ENCODE measurements around the gene COL18A1. TPM values are rescaled to one million over a fixed set of nuclear protein-coding genes. Genes with fewer than 3 reads are reported as not detected.

The COL18A1 gene
- total and polyA plus RNA-seq, 9 of the 15 experiments (the other 6 are each of a cell fraction or from before 2014, with no cell fraction given), result 0.14 to 16.4 (median 2.0) TPM

GRCh38 chr21:45407629-45408247 lies 2.8 kb downstream of the COL18A1 start (continued):
- TF ChIP-seq E2F6 (IDR thresholded peaks at IDR 0.05; ENCODE audit: borderline replicate concordance in 1 of 2, extremely low read depth in 1 of 2, insufficient read depth in 1 of 2, insufficient read length in 1 of 2, low read depth in 1 of 2, low read length in 1 of 2, poor library complexity in 1 of 2, severe bottlenecking in 1 of 2) (no peak), FOXJ2 (tag; IDR thresholded peaks at IDR 0.05) (no peak), ZNF408 (CRISPR knock-in tag; IDR thresholded peaks at IDR 0.05; ENCODE audit: low read depth) (no peak), CHAMP1 (IDR thresholded peaks at IDR 0.05) (no peak)

GRCh38 chr21:45408271-45408791 lies 3.4 kb downstream of the COL18A1 start:
- intact Hi-C loops (cut with micrococcal nuclease) (no loop called here), in situ Hi-C loops (cut with MboI) (no loop called here)
- Histone ChIP-seq H3K4me1 (replicated peaks in 1 of 2; ENCODE audit: control insufficient read depth in 2 of 2, insufficient read depth in 2 of 2, low read length in 2 of 2) (peaks cover 43 to 90% of the 10 kb centered on the region in 2 experiments), H3K9me3 (replicated peaks; ENCODE audit: control insufficient read depth, insufficient read depth, low read depth, low read length) (no peaks in the 10 kb centered on the region), H3K27ac (ENCODE audit: extremely low read depth, low read depth, low read length) (no peak overlapping the region), H3K27me3 (ENCODE audit: control insufficient read depth in 2 of 2, insufficient read depth in 2 of 2, low read length in 2 of 2) (no peaks in the 10 kb centered on the region; a peak in 1 of 5 replicates), H3K4me2 (ENCODE audit: insufficient read depth, low read length) (no peak overlapping the region), H3K36me3 (ENCODE audit: control insufficient read depth, insufficient read depth, low read length) (no peaks in the 10 kb centered on the region), H3K9ac (ENCODE audit: insufficient read depth in 1 of 2, low read depth in 2 of 2, low read length in 2 of 2) (no peak overlapping the region; a peak in 1 of 4 replicates), H2AFZ (ENCODE audit: low read depth, low read length) (no peak overlapping the region), H3K9me1 (ENCODE audit: control insufficient read depth, insufficient read depth, low read length) (peaks cover 5% of the 10 kb centered on the region), H4K20me1 (replicated peaks; ENCODE audit: control insufficient read depth, insufficient read depth, low read length) (0 out of 2 replicates have a peak, but pooled peaks cover 5% of the 10 kb centered on the region), H3K4me3 (no peak overlapping the region), H3K79me2 (ENCODE audit: control insufficient read depth, insufficient read depth, low read length) (peaks cover 40% of the 10 kb centered on the region)
- ChIA-PET CTCF (ENCODE audit: low intra/inter-chr PET ratio) (no interaction called here), POLR2A (no interaction called here)
- no peak for DNase-seq (ENCODE audit: extremely low read depth in 1 of 4, low spot score in 3 of 4)
- whole genome bisulfite sequencing (ENCODE audit: insufficient coverage, low coverage, missing lambda C conversion rate), result 72% methylated on average over 10 of the region's 10 CpGs
- no peak for ATAC-seq
- FAIRE-seq, result no peak
- TF ChIP-seq MLLT1 (IDR thresholded peaks at IDR 0.05) (no peak), LARP7 (IDR thresholded peaks at IDR 0.05) (no peak), RAD51 (IDR thresholded peaks at IDR 0.05; ENCODE audit: borderline replicate concordance, low read depth) (no peak), MAX (CRISPR knock-in tag; IDR thresholded peaks at IDR 0.05) (peak; percentile 25; the same call in 1 of the 2 replicates), GABPB2 (CRISPR knock-in tag; conservative IDR thresholded peaks at IDR 0.05) (no peak), E2F3 (CRISPR knock-in tag; IDR thresholded peaks at IDR 0.05) (no peak), ZNF398 (CRISPR knock-in tag; IDR thresholded peaks at IDR 0.05) (no peak)
- no TSS peak for BruUV-seq (replicated peaks)
